ENCODE measurements around the gene DHRS3.

- no peak for TF ChIP-seq CTCF (IDR thresholded peaks at IDR 0.05)
- no peak for TF ChIP-seq POLR2AphosphoS5 (IDR thresholded peaks at IDR 0.05; ENCODE audit: insufficient read depth in 1 of 2, low read depth in 1 of 2)
These were observed 90.4 kb downstream of the DHRS3 start for GRCh38 chr1:12527564-12527963.

All from vagina (tissue), 2 donors.